HG03095 (cell line): ENCODE measurements around the gene TRPM7.
"Not testable (repeated sequence)": the region's sequence is repeated elsewhere in the genome, so short reads cannot be mapped to it uniquely, and the experiment has no call there.

Experiments
- ATAC-seq: cut with Tn5 transposase; IDR thresholded peaks from one replicate; pipeline ENCODE4 v1.9.1; 2021; ENCODE audit warnings: moderate library complexity; ENCODE audit not compliant: unreplicated experiment

TRPM7 gene

GRCh38 chr15:50573842-50574241 is 112.8 kb downstream of the TRPM7 start:
- ATAC-seq, result not testable (repeated sequence)

DNA sequence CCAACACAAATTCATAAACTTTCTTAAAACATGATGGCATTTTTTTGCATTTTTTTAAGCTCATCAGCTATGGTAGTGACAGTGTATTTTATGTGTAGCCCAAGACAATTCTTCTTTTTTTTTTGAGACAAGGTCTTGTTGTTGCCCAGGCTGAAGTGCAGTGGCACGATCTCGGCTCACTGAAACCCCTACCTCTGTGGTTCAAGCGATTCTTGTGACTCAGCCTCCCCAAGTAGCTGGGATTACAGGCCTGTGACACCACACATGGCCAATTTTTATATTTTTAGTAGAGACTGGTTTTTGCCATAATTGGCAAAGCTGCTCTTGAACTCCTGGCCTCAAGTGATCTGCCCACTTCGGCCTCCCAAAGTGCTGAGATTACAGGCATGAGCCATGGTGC is 122.8 kb downstream of the TRPM7 start:
- no peak for ATAC-seq

DNA sequence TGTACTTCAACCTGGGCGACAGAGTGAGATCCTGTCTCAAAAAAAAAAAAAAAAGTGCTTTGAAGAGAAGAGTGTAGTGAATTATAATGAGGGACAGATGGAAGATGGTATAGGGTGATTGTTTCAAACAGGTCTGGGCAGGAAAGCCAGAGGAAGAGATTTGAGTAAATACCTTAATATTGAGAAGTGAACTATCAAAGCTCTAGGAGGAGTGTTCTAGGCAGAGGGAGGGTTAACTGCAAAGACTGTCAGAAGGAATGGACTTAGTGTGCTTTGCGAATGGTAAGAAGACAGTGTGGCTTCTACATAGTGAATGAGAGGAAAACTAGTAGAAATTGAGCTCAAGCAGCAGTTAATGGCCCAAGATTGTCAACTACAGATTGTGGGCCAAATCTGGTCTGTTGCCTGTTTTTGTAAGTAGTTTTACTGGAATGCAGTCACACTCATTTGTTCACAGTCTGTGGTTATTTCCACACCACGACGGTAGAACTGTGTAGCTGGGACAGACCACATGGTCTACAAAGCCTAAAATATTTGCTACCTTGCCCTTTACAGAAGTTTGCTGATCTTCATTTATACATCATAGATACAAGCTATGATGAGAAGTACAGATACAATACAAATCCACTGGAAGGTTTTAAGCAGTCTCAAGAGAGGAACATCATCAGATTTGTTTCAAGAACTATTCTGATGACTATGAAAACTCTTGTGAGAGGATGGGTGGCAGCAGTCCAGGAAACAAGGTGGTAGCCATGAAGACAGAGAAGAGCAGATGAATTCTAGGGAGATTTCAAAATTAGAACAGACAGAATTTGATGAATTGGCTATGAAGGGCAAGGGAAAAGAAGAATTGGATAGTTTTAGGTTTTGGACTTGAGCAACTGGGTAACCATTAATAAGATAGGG is 123.6 kb downstream of the TRPM7 start:
- no peak for ATAC-seq

DNA sequence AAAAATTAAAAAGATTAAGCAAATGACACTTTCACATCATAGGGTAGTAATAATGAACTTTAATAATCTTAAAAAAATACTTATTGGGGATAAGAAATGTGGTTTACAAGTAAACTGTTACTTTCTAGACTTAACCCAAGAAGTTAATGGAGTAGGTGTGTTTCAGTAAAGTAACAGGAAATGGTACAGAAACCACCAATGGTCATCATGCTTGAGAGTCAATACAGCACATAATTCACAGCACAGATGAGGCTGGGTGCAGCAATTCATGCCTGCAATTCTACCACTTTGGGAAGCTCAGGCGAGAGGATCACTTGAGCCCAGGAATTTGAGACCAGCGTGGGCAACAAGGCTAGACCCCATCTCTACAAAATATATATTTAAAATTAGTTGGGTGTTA is 128.6 kb downstream of the TRPM7 start:
- no peak for ATAC-seq

GRCh38 chr15:50556642-50557371 is 129.8 kb downstream of the TRPM7 start:
- no peak for ATAC-seq

GRCh38 chr15:50552238-50552637 is 134.4 kb downstream of the TRPM7 start:
- no peak for ATAC-seq

GRCh38 chr15:50549326-50549725 is 137.3 kb downstream of the TRPM7 start:
- no peak for ATAC-seq

GRCh38 chr15:50546566-50546965 is 140.0 kb downstream of the TRPM7 start, which contains the start of gene USP50:
TSS of gene USP50 (minus strand) at chr15:50546666. CDS start at chr15:50546525, 141 bp downstream.
- no peak for ATAC-seq

DNA sequence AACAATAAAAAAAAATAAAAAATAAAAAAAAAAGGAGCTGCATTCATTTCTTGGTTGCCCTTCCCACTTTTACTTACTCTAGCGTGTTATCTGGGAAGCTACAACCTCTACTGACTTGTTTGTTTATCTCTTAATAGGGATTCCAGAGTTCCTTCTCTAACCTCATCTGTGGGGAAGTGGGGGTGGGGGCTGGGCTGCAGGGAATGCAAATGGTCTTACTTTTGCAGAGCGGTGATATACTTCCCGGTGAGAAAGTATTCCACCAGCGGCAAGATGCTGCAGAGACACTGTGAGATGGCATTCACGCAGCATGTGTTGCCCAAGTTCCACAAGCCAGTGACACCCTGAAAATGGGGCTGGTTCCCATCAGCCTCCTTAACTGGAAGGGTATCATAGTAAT is 142.2 kb downstream of the TRPM7 start:
- no peak for ATAC-seq

DNA sequence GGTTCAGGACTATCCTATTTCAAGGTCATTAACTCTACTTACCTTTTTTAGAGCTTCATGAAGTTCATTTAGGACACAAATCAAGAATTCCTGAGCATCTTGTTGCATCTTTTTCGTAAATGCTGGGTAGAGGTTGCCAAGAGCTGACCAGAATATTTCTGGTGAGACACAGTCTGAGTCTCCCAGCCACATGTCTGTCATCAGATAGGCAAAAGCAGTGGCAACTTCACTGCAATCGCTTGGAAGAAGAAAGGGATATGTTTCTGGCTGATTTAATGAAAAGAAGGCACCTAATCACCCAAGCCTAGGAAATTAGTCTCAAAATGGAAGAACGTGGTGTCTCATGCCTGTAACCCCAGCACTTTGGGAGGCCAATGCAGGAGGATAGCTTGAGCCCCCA is 143.0 kb downstream of the TRPM7 start:
- ATAC-seq, result no peak

GRCh38 chr15:50542887-50543210 is 143.7 kb downstream of the TRPM7 start:
- ATAC-seq, result no peak

DNA sequence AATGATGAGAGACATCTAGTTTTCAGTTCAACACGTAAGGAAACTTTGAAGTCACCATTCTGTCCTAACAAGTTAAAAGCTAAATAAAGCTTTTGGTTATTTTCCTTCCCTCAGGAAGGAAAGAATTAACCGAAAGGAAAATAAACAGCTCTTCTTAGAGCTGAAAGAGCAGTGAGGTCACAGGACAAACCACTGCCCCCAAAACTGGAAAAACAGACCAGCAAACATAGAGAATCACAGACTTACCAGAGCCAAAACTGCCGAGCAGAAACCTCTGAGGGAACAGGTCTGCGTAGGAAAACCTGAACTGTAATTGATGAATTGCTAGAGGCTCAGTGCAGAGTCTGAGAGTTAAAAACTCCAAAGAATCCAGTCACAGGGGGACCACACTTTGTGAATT is 154.8 kb downstream of the TRPM7 start:
- no peak for ATAC-seq

DNA sequence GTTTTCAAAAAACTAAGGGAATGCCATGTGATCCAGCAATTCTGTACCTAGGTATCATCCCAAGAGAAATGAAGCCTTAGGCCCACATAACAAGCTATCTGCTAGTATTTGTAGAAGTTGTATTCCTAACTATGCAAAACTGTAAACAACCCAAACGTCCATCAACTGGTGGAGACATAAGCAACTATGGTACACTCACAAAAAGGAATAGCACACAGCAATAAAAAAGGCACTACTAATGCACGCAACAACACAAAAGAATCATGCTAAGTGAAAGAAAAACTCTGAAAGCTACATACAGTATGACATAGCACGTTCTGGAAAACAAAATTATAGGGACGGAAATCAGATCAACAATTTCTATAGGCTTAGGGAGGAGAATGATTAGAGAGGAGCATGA is 155.4 kb downstream of the TRPM7 start:
- ATAC-seq, result no peak

DNA sequence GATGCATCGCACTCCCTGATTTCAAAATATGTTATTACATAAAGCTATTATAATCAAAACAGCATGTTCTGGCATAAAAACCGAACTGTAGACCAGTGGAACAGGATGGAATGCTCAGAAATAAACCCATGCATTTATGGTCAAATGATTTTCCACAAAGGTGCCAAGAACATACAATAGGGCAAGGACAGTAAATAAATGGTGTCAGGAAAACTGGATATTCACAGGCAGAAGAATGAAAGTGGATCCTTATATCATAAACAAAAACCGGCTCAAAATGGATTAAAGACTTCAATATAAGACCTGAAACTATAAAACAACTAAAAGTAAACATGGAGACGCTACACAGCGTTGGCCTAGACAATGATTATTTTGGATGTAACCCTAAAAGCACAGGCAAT is 162.7 kb downstream of the TRPM7 start:
- no peak for ATAC-seq

DNA sequence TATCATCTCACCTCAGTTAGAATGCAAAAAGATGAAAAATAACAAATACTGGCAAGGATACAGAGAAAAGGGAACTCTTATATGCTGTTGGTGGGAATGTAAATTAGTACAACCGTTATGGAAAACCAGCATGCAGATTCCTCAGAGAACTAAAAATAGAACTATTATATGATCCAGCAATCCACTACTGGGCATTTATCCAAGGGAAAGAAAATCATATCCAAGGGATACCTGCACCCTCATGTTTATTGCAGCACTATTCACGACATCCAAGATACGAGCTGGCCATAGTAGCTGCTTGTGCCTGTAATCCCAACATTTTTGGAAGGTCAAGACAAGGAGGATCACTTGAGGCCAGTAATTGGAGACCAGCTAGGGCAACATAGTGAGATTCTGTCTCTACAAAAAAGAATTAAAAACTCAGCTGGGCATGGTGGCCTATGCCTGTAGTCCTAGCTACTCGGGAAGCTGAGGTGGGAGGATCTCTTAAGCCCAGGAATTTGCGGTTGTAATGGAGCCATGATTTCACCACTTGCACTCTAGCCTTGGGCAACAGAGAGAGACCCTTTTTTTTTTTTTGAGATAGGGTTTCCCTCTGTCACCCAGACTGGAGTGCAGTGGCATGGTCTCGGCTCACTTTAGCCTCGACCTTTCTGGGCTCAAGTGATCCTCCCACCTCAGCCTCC is 166.7 kb downstream of the TRPM7 start:
- ATAC-seq, result no peak

GRCh38 chr15:50513001-50513400 is 173.6 kb downstream of the TRPM7 start:
- ATAC-seq, result no peak
